Endothelial cell of umbilical vein (primary cell): Measurements from ENCODE around the gene DTD1. TPM values are rescaled to one million over a fixed set of nuclear protein-coding genes. Genes with fewer than 3 reads are reported as not detected.

Experiments used
- BruUV-seq: library from RNA; stranded (reverse); fragments of 400-500 nt; replicated peaks from 2 replicates; lab custom pipeline; 2021; lab: Mats Ljungman, UMichigan
- CTCF ChIA-PET: fragments of 300-600, 350-600 bp; sonication (Branson Sonifier 250); formaldehyde crosslinking; loops from one replicate; lab custom pipeline; 2021; ENCODE audit warnings: antibody characterized with exemption, inconsistent platforms; lab: Charles Lee
- POLR2A ChIA-PET: fragments of 300-600, 350-600 bp; sonication (Branson Sonifier 250); formaldehyde crosslinking; loops from one replicate; lab custom pipeline; 2021; ENCODE audit warnings: antibody characterized with exemption, inconsistent platforms; lab: Charles Lee
- DNase-seq: peaks from one replicate; pipeline ENCODE4 v3.0.0-alpha.2; 2011; ENCODE audit warnings: low read depth, low spot score
- FAIRE-seq: peaks from 2 replicates; lab custom pipeline; 2011; peaks lifted over from hg19 to GRCh38; lab: Jason Lieb, UNC
- H2AFZ ChIP-seq: 2 replicates; pipeline ENCODE4 v1.6.0; 2012; ENCODE audit warnings: low read depth, low read length, control low read depth, inconsistent platforms
- H3K27ac ChIP-seq: 2 replicates; pipeline ENCODE4 v1.5.1; 2011; ENCODE audit warnings: low read depth, mild to moderate bottlenecking, control low read depth, low read length, moderate library complexity; ENCODE audit not compliant: insufficient read depth
- H3K27me3 ChIP-seq, 2 experiments: 2 replicates each; pipeline versions ENCODE4 v1.6.0 to v1.6.1; 2011; ENCODE audit warnings: low read length in 2 of 2, mixed read lengths in 1 of 2; ENCODE audit not compliant: control insufficient read depth in 2 of 2, insufficient read depth in 2 of 2
- H3K36me3 ChIP-seq, 2 experiments: 2 replicates in 1 of 2; 3 replicates in 1 of 2; pipeline ENCODE4 v1.5.1; 2011; ENCODE audit warnings: low read length in 2 of 2, mild to moderate bottlenecking in 1 of 2, moderate library complexity in 1 of 2; ENCODE audit not compliant: control insufficient read depth in 2 of 2, insufficient read depth in 2 of 2; ENCODE audit errors: extremely low read depth in 1 of 2
- H3K4me1 ChIP-seq: 3 replicates; pipeline ENCODE4 v1.5.1; 2011; ENCODE audit warnings: mild to moderate bottlenecking, low read length; ENCODE audit not compliant: control insufficient read depth, insufficient read depth; ENCODE audit errors: extremely low read depth
- H3K4me2 ChIP-seq: 2 replicates; pipeline ENCODE4 v1.6.1; 2011; ENCODE audit warnings: low read length, control low read depth, mixed read lengths; ENCODE audit not compliant: insufficient read depth
- H3K4me3 ChIP-seq, 3 experiments: fragments of 200-600 bp in 1 of 3; sonication (generic), shearing (Covaris generic) in 1 of 3; replicated peaks in 1 of 3; 2 replicates each; pipeline ENCODE4 v1.5.1; 2011 to 2016; ENCODE audit warnings: control low read depth in 3 of 3, low read length in 3 of 3, mild to moderate bottlenecking in 2 of 3, inconsistent platforms in 1 of 3, low read depth in 1 of 3, moderate library complexity in 1 of 3; ENCODE audit not compliant: insufficient read depth in 1 of 3
- H3K79me2 ChIP-seq: 2 replicates; pipeline ENCODE4 v1.6.0; 2012; ENCODE audit warnings: low read length, inconsistent platforms; ENCODE audit not compliant: control insufficient read depth, insufficient read depth
- H3K9ac ChIP-seq: replicated peaks from 2 replicates; pipeline ENCODE3; 2011; ENCODE audit warnings: low read length, control low read depth; ENCODE audit not compliant: insufficient read depth; ENCODE audit errors: extremely low read depth
- H3K9me1 ChIP-seq: replicated peaks from 3 replicates; pipeline ENCODE4 v1.6.0; 2011; ENCODE audit warnings: mild to moderate bottlenecking, low read length; ENCODE audit not compliant: control insufficient read depth, insufficient read depth; ENCODE audit errors: extremely low read depth
- H3K9me3 ChIP-seq: replicated peaks from 2 replicates; pipeline ENCODE4 v1.5.1; 2012; ENCODE audit warnings: low read length, inconsistent platforms; ENCODE audit not compliant: control insufficient read depth, insufficient read depth
- H4K20me1 ChIP-seq: replicated peaks from 2 replicates; pipeline ENCODE3; 2011; ENCODE audit warnings: mild to moderate bottlenecking, low read length; ENCODE audit not compliant: control insufficient read depth, insufficient read depth; ENCODE audit errors: extremely low read depth
- CTCF ChIP-seq, 2 donors: IDR thresholded peaks; 1 replicate in 1 of 2; 2 replicates in 1 of 2; pipeline ENCODE4 v1.5.1; 2011; ENCODE audit warnings: low read length in 2 of 2, mild to moderate bottlenecking in 2 of 2, moderate library complexity in 2 of 2, control low read depth in 1 of 2, inconsistent platforms in 1 of 2, low read depth in 1 of 2; ENCODE audit not compliant: insufficient read depth in 1 of 2; ENCODE audit errors: extremely low read depth in 1 of 2
- EZH2 ChIP-seq: IDR thresholded peaks from 2 replicates; pipeline ENCODE4 v1.6.1; 2012; ENCODE audit warnings: borderline replicate concordance, low read depth, mild to moderate bottlenecking, moderate library complexity, low read length, inconsistent platforms; ENCODE audit not compliant: severe bottlenecking
- FOS ChIP-seq: IDR thresholded peaks from 2 replicates; pipeline ENCODE4 v1.6.1; 2011; ENCODE audit warnings: mild to moderate bottlenecking, low read length, moderate library complexity, borderline replicate concordance; ENCODE audit not compliant: insufficient read depth
- GATA2 ChIP-seq: IDR thresholded peaks from 2 replicates; pipeline ENCODE4 v1.7.0; 2011; ENCODE audit warnings: low read depth, mild to moderate bottlenecking, moderate library complexity, mixed read lengths, low read length; ENCODE audit not compliant: insufficient read length, insufficient read depth
- JUN ChIP-seq: IDR thresholded peaks from 2 replicates; pipeline ENCODE4 v1.6.1; 2011; ENCODE audit warnings: borderline replicate concordance, low read depth; ENCODE audit not compliant: insufficient read length, insufficient read depth
- MAX ChIP-seq: IDR thresholded peaks from 2 replicates; pipeline ENCODE4 v1.6.1; 2011; ENCODE audit not compliant: insufficient read depth, insufficient read length
- MYC ChIP-seq: IDR thresholded peaks from one replicate; pipeline ENCODE4 v1.6.1; 2011; ENCODE audit warnings: mild to moderate bottlenecking, low read depth, low read length
- POLR2A ChIP-seq: IDR thresholded peaks from 2 replicates; pipeline ENCODE4 v1.6.1; 2012; ENCODE audit warnings: low read depth, mild to moderate bottlenecking, control low read depth, low read length
- POLR2AphosphoS5 ChIP-seq: IDR thresholded peaks from 2 replicates; pipeline ENCODE4 v1.6.1; 2012; ENCODE audit warnings: low read depth, mild to moderate bottlenecking, control low read depth, low read length, moderate library complexity; ENCODE audit not compliant: insufficient read depth
- dilution Hi-C: fragments of 300-500 bp; cut with MboI; formaldehyde crosslinking; loops from one replicate; pipeline ENCODE4 v1.15.0; 2019; ENCODE audit warnings: low sequenced_read_pairs; ENCODE audit not compliant: extremely low pct_ligation_motif_present
- intact Hi-C: fragments of 100-400 bp; cut with micrococcal nuclease; formaldehyde crosslinking; loops from one replicate; pipeline ENCODE4 v1.10.0; 2022
- polyA plus RNA-seq, 4 experiments: library from polyadenylated mRNA; depleted of rRNA in 3 of 4; stranded (reverse) in 3 of 4; unstranded in 1 of 4; fragments of >200 nt; gene quantifications; 2 replicates each; pipeline versions ENCODE4 v1.2.1 to v1.2.3, GENCODE V29; 2011 to 2012; ENCODE audit warnings: missing spikeins in 1 of 4
- total RNA-seq: library from RNA; stranded (reverse); gene quantifications from 2 replicates; pipeline ENCODE4 v1.2.3, GENCODE V29; 2021

The DTD1 gene
- total and polyA plus RNA-seq, 2 donors (not counting 3 experiments of a cell fraction or from before 2014, with no cell fraction given), result 48.2 to 50.8 TPM

- BruUV-seq, result no TSS peak
- Histone ChIP-seq H2AFZ (no peak overlapping the region), H3K4me2 (no peak overlapping the region), H3K36me3 (no peaks in the 10 kb centered on the region), H3K27ac (no peak overlapping the region), H3K4me3 (no peak overlapping the region), H3K9me3 (no peaks in the 10 kb centered on the region), H3K4me1 (no peaks in the 10 kb centered on the region), H3K9me1 (no peaks in the 10 kb centered on the region), H3K9ac (no peak overlapping the region), H4K20me1 (no peaks in the 10 kb centered on the region), H3K27me3 (no peaks in the 10 kb centered on the region), H3K79me2 (no peaks in the 10 kb centered on the region)
- DNase-seq, result no peak
- intact Hi-C loops (loop anchor here (2.0 to 10.0 kb wide), 3 partner anchors 161 to 571 kb away; no protein-coding TSS in a partner anchor), dilution Hi-C loops (no loop called here)
- no peak for TF ChIP-seq POLR2A
- TF ChIP-seq CTCF (IDR thresholded peaks at IDR 0.05; ENCODE audit: extremely low read depth in 1 of 2, insufficient read depth in 1 of 2, low read depth in 1 of 2, low read length in 2 of 2), result no peak
- TF ChIP-seq GATA2, result no peak
- TF ChIP-seq MAX, result no peak
- TF ChIP-seq JUN, result no peak
- no peak for TF ChIP-seq MYC
- TF ChIP-seq FOS, result no peak
- no peak for TF ChIP-seq POLR2AphosphoS5
- no peak for TF ChIP-seq EZH2
- CTCF ChIA-PET, result interaction anchor here (1.0 to 2.9 kb wide), 5 partner anchors 32 to 1029 kb away, joined by 3 to 40 read pairs (median 3); no protein-coding TSS in a partner anchor
- POLR2A ChIA-PET, result no interaction called here
- no peak for FAIRE-seq
Measured at GRCh38 chr20:18633411-18633810, 45.6 kb downstream of the DTD1 start.
